ENCODE measurements around the gene PEX26. TPM values are rescaled to one million over a fixed set of nuclear protein-coding genes. Genes with fewer than 3 reads are reported as not detected.

PEX26 gene
- polyA plus RNA-seq, 1 donor (not counting 4 experiments of a cell fraction or from before 2014, with no cell fraction given) = 23.0 TPM

DNA sequence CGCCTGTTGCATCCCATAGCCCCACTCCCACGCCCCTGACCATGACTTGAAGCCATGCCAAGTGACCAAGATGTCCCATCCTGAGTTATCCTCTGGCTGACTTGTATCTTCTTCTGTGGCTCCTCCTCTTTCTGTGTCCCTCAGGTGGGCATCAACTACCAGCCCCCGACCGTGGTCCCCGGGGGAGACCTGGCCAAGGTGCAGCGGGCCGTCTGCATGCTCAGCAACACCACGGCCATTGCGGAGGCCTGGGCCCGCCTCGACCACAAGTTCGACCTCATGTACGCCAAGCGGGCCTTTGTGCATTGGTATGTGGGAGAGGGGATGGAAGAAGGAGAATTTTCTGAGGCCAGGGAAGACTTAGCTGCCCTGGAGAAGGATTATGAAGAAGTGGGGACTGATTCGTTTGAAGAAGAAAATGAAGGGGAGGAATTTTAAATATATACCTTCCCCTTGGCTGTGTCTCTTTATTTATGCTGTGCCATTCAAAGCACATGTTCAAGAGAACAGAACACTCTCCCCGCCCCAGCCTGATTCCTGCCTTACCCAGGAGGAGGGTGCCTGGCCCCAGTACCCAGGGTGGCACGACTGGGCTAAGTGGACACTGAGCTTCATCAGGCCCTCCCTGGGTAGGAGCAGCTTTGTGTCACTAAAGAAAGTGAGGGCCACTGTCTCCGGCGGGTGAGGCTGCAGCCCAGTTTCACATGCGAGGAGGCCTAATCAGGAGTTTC, 53.1 kb downstream of the PEX26 start:
- Histone ChIP-seq H3K9ac (ENCODE audit: control insufficient read depth, extremely low read depth, insufficient read depth, low read length) (no peak overlapping the region), H3K4me1 (ENCODE audit: control insufficient read depth, extremely low read depth, insufficient read depth, low read length) (no peaks in the 10 kb centered on the region), H3K9me3 (ENCODE audit: control insufficient read depth, low read depth, low read length) (no peaks in the 10 kb centered on the region), H2AFZ (ENCODE audit: control insufficient read depth, low read length) (no peak overlapping the region), H3K27ac (ENCODE audit: control insufficient read depth, insufficient read depth, low read length) (no peak overlapping the region), H3K36me3 (ENCODE audit: control insufficient read depth in 2 of 2, extremely low read depth in 1 of 2, insufficient read depth in 2 of 2, low read length in 2 of 2) (no peaks in the 10 kb centered on the region), H3K4me3 (ENCODE audit: control insufficient read depth in 2 of 3, extremely low read depth in 1 of 3, insufficient read depth in 2 of 3, low read depth in 1 of 3, low read length in 3 of 3) (no peak overlapping the region), H3K4me2 (ENCODE audit: control insufficient read depth, extremely low read depth, insufficient read depth, low read depth, low read length) (no peak overlapping the region), H3K9me1 (ENCODE audit: control insufficient read depth, extremely low read depth, insufficient read depth, low read length) (no peaks in the 10 kb centered on the region), H3K27me3 (ENCODE audit: control insufficient read depth, extremely low read depth, insufficient read depth, low read length) (no peaks in the 10 kb centered on the region), H4K20me1 (ENCODE audit: control insufficient read depth, extremely low read depth, insufficient read depth, low read length) (no peaks in the 10 kb centered on the region), H3K79me2 (ENCODE audit: control insufficient read depth, insufficient read depth, low read length) (no peaks in the 10 kb centered on the region)
- DNase-seq (ENCODE audit: low read depth, low spot score) (no peak), FAIRE-seq (no peak)
- dilution Hi-C loops (cut with MboI; ENCODE audit: extremely low pct_ligation_motif_present, low sequenced_read_pairs) = no loop called here
- TF ChIP-seq, protein P1, sequence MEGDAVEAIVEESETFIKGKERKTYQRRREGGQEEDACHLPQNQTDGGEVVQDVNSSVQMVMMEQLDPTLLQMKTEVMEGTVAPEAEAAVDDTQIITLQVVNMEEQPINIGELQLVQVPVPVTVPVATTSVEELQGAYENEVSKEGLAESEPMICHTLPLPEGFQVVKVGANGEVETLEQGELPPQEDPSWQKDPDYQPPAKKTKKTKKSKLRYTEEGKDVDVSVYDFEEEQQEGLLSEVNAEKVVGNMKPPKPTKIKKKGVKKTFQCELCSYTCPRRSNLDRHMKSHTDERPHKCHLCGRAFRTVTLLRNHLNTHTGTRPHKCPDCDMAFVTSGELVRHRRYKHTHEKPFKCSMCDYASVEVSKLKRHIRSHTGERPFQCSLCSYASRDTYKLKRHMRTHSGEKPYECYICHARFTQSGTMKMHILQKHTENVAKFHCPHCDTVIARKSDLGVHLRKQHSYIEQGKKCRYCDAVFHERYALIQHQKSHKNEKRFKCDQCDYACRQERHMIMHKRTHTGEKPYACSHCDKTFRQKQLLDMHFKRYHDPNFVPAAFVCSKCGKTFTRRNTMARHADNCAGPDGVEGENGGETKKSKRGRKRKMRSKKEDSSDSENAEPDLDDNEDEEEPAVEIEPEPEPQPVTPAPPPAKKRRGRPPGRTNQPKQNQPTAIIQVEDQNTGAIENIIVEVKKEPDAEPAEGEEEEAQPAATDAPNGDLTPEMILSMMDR (optimal IDR thresholded peaks at IDR 0.05 in 1 of 3, IDR thresholded peaks at IDR 0.05 in 1 of 3, conservative IDR thresholded peaks at IDR 0.05 in 1 of 3; ENCODE audit: extremely low read depth in 1 of 3, insufficient read depth in 2 of 3, low read length in 3 of 3) = no peak
- TF ChIP-seq EZH2 (IDR thresholded peaks at IDR 0.05; ENCODE audit: low read length) = no peak

GRCh38 chr22:18133452-18133851, 55.7 kb downstream of the PEX26 start:
- Histone ChIP-seq H3K9me3 (ENCODE audit: control insufficient read depth, low read depth, low read length) (no peaks in the 10 kb centered on the region), H3K36me3 (ENCODE audit: control insufficient read depth in 2 of 2, extremely low read depth in 1 of 2, insufficient read depth in 2 of 2, low read length in 2 of 2) (no peaks in the 10 kb centered on the region), H3K9me1 (ENCODE audit: control insufficient read depth, extremely low read depth, insufficient read depth, low read length) (no peaks in the 10 kb centered on the region), H3K27ac (ENCODE audit: control insufficient read depth, insufficient read depth, low read length) (no peak overlapping the region), H3K4me2 (ENCODE audit: control insufficient read depth, extremely low read depth, insufficient read depth, low read depth, low read length) (no peak overlapping the region), H3K4me3 (ENCODE audit: control insufficient read depth in 2 of 3, extremely low read depth in 1 of 3, insufficient read depth in 2 of 3, low read depth in 1 of 3, low read length in 3 of 3) (no peak overlapping the region), H3K79me2 (ENCODE audit: control insufficient read depth, insufficient read depth, low read length) (no peaks in the 10 kb centered on the region), H4K20me1 (ENCODE audit: control insufficient read depth, extremely low read depth, insufficient read depth, low read length) (no peaks in the 10 kb centered on the region), H3K27me3 (ENCODE audit: control insufficient read depth, extremely low read depth, insufficient read depth, low read length) (no peaks in the 10 kb centered on the region), H2AFZ (ENCODE audit: control insufficient read depth, low read length) (no peak overlapping the region), H3K4me1 (ENCODE audit: control insufficient read depth, extremely low read depth, insufficient read depth, low read length) (peaks cover 3% of the 10 kb centered on the region), H3K9ac (ENCODE audit: control insufficient read depth, extremely low read depth, insufficient read depth, low read length) (no peak overlapping the region)
- DNase-seq (ENCODE audit: low read depth, low spot score) (no peak), FAIRE-seq (no peak)
- TF ChIP-seq, protein P1 (optimal IDR thresholded peaks at IDR 0.05 in 1 of 3, IDR thresholded peaks at IDR 0.05 in 1 of 3, conservative IDR thresholded peaks at IDR 0.05 in 1 of 3; ENCODE audit: extremely low read depth in 1 of 3, insufficient read depth in 2 of 3, low read length in 3 of 3) = no peak
- TF ChIP-seq EZH2 (IDR thresholded peaks at IDR 0.05; ENCODE audit: low read length) = no peak
- dilution Hi-C loops (cut with MboI; ENCODE audit: extremely low pct_ligation_motif_present, low sequenced_read_pairs) = no loop called here

Data from keratinocyte (primary cell).